ENCODE measurements around the gene LOXL4. TPM values are rescaled to one million over a fixed set of nuclear protein-coding genes. Genes with fewer than 3 reads are reported as not detected.

LOXL4 gene
- total and polyA plus RNA-seq, 12 donors = 0.61 to 14.4 (median 3.4) TPM

GRCh38 chr10:98217801-98218200 is 50.2 kb downstream of the LOXL4 start:
- no peak for DNase-seq
- intact Hi-C loops (cut with DNase I) = no loop called here
- Histone ChIP-seq H3K4me3 (no peak overlapping the region), H3K27me3 (no peaks in the 10 kb centered on the region), H3K36me3 (replicated peaks in 1 of 2) (no peaks in the 10 kb centered on the region), H3K9me3 (replicated peaks in 1 of 3) (peaks cover 0 to 10% (median 0%) of the 10 kb centered on the region in 3 donors), H3K27ac (no peak overlapping the region), H3K4me1 (replicated peaks in 1 of 2) (peaks cover 0 to 14% of the 10 kb centered on the region in 2 donors)
- TF ChIP-seq CTCF (IDR thresholded peaks at IDR 0.05) = no peak
- TF ChIP-seq POLR2A (IDR thresholded peaks at IDR 0.05) = no peak
- WGBS, 4 donors = 73 to 88% (median 80%) methylated on average over 1 of the region's 1 CpG

- Histone ChIP-seq H3K4me3 (no peak overlapping the region), H3K36me3 (replicated peaks in 1 of 2) (no peaks in the 10 kb centered on the region), H3K9me3 (replicated peaks in 1 of 3) (peaks cover 0 to 10% (median 0%) of the 10 kb centered on the region in 3 donors), H3K27me3 (no peaks in the 10 kb centered on the region), H3K27ac (no peak overlapping the region), H3K4me1 (replicated peaks in 1 of 2) (peaks cover 0 to 14% of the 10 kb centered on the region in 2 donors)
- no peak for TF ChIP-seq POLR2A (IDR thresholded peaks at IDR 0.05)
- no peak for TF ChIP-seq CTCF (IDR thresholded peaks at IDR 0.05)
- 96 to 98% (median 97%) methylated on average over 2 of the region's 2 CpGs for WGBS, 4 donors
- no peak for DNase-seq
- intact Hi-C loops (cut with DNase I) = no loop called here
Measured at GRCh38 chr10:98215373-98215772, 52.6 kb downstream of the LOXL4 start.

- Histone ChIP-seq H3K36me3 (replicated peaks in 1 of 2) (no peaks in the 10 kb centered on the region), H3K9me3 (replicated peaks in 1 of 3) (peaks cover 0 to under 1% (median 0%) of the 10 kb centered on the region in 3 donors), H3K27ac (no peak overlapping the region), H3K4me3 (no peak overlapping the region), H3K4me1 (replicated peaks in 1 of 2) (peaks cover 0 to 14% of the 10 kb centered on the region in 2 donors), H3K27me3 (no peaks in the 10 kb centered on the region)
- TF ChIP-seq POLR2A (IDR thresholded peaks at IDR 0.05) (no peak), CTCF (IDR thresholded peaks at IDR 0.05) (no peak)
- no peak for DNase-seq
- WGBS, 4 donors = 91 to 100% (median 98%) methylated on average over 1 of the region's 1 CpG
- intact Hi-C loops (cut with DNase I) = no loop called here
Measured at GRCh38 chr10:98213740-98214139, 54.3 kb downstream of the LOXL4 start.

- intact Hi-C loops (cut with DNase I) = no loop called here
- DNase-seq = no peak
- Histone ChIP-seq H3K36me3 (replicated peaks in 1 of 2) (no peaks in the 10 kb centered on the region), H3K27me3 (no peaks in the 10 kb centered on the region), H3K4me1 (replicated peaks in 1 of 2) (peaks cover 0 to 14% of the 10 kb centered on the region in 2 donors), H3K27ac (no peak overlapping the region), H3K9me3 (replicated peaks in 1 of 3) (no peaks in the 10 kb centered on the region), H3K4me3 (no peak overlapping the region)
- WGBS, 4 donors = 33 to 56% (median 48%) methylated on average over 1 of the region's 1 CpG
- TF ChIP-seq POLR2A (IDR thresholded peaks at IDR 0.05) = no peak
- TF ChIP-seq CTCF (IDR thresholded peaks at IDR 0.05) = no peak
Measured at GRCh38 chr10:98212196-98212595, 55.8 kb downstream of the LOXL4 start.
